ENCODE measurements around the gene CELF6. TPM values are rescaled to one million over a fixed set of nuclear protein-coding genes. Genes with fewer than 3 reads are reported as not detected.

The CELF6 gene
- total RNA-seq, 4 donors from 2014 or later = 1.3 to 4.9 (median 1.9) TPM

GRCh38 chr15:72272997-72273352, 47.0 kb downstream of the CELF6 start:
- ATAC-seq (ENCODE audit: low FRiP score) = no peak
- TF ChIP-seq, protein P1, sequence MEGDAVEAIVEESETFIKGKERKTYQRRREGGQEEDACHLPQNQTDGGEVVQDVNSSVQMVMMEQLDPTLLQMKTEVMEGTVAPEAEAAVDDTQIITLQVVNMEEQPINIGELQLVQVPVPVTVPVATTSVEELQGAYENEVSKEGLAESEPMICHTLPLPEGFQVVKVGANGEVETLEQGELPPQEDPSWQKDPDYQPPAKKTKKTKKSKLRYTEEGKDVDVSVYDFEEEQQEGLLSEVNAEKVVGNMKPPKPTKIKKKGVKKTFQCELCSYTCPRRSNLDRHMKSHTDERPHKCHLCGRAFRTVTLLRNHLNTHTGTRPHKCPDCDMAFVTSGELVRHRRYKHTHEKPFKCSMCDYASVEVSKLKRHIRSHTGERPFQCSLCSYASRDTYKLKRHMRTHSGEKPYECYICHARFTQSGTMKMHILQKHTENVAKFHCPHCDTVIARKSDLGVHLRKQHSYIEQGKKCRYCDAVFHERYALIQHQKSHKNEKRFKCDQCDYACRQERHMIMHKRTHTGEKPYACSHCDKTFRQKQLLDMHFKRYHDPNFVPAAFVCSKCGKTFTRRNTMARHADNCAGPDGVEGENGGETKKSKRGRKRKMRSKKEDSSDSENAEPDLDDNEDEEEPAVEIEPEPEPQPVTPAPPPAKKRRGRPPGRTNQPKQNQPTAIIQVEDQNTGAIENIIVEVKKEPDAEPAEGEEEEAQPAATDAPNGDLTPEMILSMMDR (IDR thresholded peaks at IDR 0.05) = no peak
- DNase-seq (ENCODE audit: low spot score) = no peak

- TF ChIP-seq, protein P1 (IDR thresholded peaks at IDR 0.05) = peak in 1 of 3 donors; percentile 63
- DNase-seq (ENCODE audit: low spot score) = peak; percentile 83
- ATAC-seq (ENCODE audit: low FRiP score) = peak; percentile 99
These were observed 47.6 kb downstream of the CELF6 start, which contains the start of gene PARP6 for GRCh38 chr15:72272213-72272996. Gene PARP6, minus strand, starts transcription at chr15:72272554. Its CDS starts 5,077 bp downstream, at chr15:72267477.

- DNase-seq (ENCODE audit: low spot score) (no peak), ATAC-seq (ENCODE audit: low FRiP score) (no peak)
- TF ChIP-seq, protein P1 (IDR thresholded peaks at IDR 0.05) = no peak
These were observed 48.1 kb downstream of the CELF6 start for GRCh38 chr15:72271895-72272212.

DNA sequence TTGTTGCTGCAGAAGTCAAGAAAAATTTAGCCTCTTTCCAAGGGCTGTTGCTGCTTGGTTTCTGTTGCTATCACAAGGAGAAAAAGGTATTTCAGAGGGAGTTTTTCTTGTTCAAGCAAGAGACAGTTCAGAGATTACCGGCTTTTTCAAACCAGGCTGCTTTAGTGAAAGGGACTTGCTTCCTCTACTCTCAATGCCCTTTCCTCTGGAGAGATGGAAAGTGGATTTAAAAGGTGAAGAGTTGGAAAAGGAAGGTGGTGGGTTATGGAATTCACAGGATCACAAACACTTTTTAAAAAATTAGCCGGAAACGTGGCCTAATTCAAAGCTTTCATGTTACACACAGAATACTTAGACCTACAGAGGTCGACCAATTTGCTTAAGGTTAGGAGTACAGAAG, 48.7 kb downstream of the CELF6 start:
- DNase-seq (ENCODE audit: low spot score) (no peak), ATAC-seq (ENCODE audit: low FRiP score) (no peak)
- TF ChIP-seq, protein P1 (IDR thresholded peaks at IDR 0.05) = no peak

- TF ChIP-seq, protein P1 (IDR thresholded peaks at IDR 0.05) = no peak
- DNase-seq (ENCODE audit: low spot score) (no peak), ATAC-seq (ENCODE audit: low FRiP score) (no peak)
These were observed 50.2 kb downstream of the CELF6 start for GRCh38 chr15:72269739-72270138.

- no peak for DNase-seq (ENCODE audit: low spot score)
- TF ChIP-seq, protein P1 (IDR thresholded peaks at IDR 0.05) = no peak
- no peak for ATAC-seq (ENCODE audit: low FRiP score)
These were observed 54.9 kb downstream of the CELF6 start for GRCh38 chr15:72265031-72265430.

DNA sequence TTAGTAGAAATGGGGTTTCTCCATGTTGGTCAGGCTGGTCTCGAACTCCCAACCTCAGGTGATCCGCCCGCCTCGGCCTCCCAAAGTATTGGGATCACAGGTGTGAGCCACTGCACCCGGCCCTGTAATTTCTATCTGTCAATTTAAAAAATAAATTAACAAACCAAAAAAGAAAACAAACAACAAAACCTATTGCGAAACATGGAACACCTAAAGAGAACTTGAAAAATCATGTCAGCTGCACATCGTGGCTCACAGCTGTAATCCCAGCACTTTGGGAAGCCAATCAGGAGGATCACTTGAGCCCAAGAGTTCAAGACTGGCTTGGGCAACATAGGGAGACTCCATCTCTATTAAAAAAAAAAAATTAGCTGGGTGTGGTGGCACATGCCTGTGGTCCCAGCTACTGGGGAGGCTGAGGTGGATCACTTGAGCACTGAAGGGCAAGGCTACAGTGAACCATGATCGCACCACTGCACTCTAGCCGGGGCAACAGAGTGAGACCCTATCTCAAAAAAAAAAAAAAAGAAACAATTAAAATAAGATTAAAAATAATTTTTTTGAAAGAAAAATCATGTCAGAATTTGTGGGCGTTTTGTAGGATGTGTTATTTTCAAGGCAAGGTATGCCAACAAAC, 67.2 kb downstream of the CELF6 start:
- no peak for DNase-seq (ENCODE audit: low spot score)
- no peak for ATAC-seq (ENCODE audit: low FRiP score)
- TF ChIP-seq, protein P1 (IDR thresholded peaks at IDR 0.05) = no peak
